ENCODE results near the gene ADGRB3. TPM values are rescaled to one million over a fixed set of nuclear protein-coding genes. Genes with fewer than 3 reads are reported as not detected.

ADGRB3 gene
- total RNA-seq, 1 donor from 2014 or later = 2.7 TPM

GRCh38 chr6:69069881-69070280, 434.8 kb downstream of the ADGRB3 start:
- intact Hi-C loops (cut with DNase I) = no loop called here
- DNase-seq (ENCODE audit: extremely low spot score in 2 of 2) = no peak
- no peak overlapping the region for H3K27ac ChIP-seq
- H3K36me3 ChIP-seq = no peaks in the 10 kb centered on the region
- no peak overlapping the region for H3K4me3 ChIP-seq
- H3K27me3 ChIP-seq = no peaks in the 10 kb centered on the region
- no peaks in the 10 kb centered on the region for H3K4me1 ChIP-seq
- no peaks in the 10 kb centered on the region for H3K9me3 ChIP-seq
- TF ChIP-seq CTCF (IDR thresholded peaks at IDR 0.05) = no peak
- no peak for TF ChIP-seq POLR2AphosphoS5 (IDR thresholded peaks at IDR 0.05; ENCODE audit: insufficient read depth in 1 of 2, low read depth in 1 of 2)
- TF ChIP-seq POLR2A (IDR thresholded peaks at IDR 0.05) = no peak

- Histone ChIP-seq H3K9me3 (no peaks in the 10 kb centered on the region), H3K4me3 (no peak overlapping the region), H3K27me3 (no peaks in the 10 kb centered on the region), H3K4me1 (no peaks in the 10 kb centered on the region), H3K36me3 (no peaks in the 10 kb centered on the region), H3K27ac (no peak overlapping the region)
- intact Hi-C loops (cut with DNase I) = no loop called here
- TF ChIP-seq POLR2A (IDR thresholded peaks at IDR 0.05) = no peak
- no peak for TF ChIP-seq CTCF (IDR thresholded peaks at IDR 0.05)
- no peak for TF ChIP-seq POLR2AphosphoS5 (IDR thresholded peaks at IDR 0.05; ENCODE audit: insufficient read depth in 1 of 2, low read depth in 1 of 2)
- no peak for DNase-seq (ENCODE audit: extremely low spot score in 2 of 2)
These were observed 437.7 kb downstream of the ADGRB3 start for GRCh38 chr6:69072796-69073195.

- Histone ChIP-seq H3K27me3 (no peaks in the 10 kb centered on the region), H3K9me3 (no peaks in the 10 kb centered on the region), H3K4me3 (no peak overlapping the region), H3K36me3 (no peaks in the 10 kb centered on the region), H3K4me1 (no peaks in the 10 kb centered on the region), H3K27ac (no peak overlapping the region)
- DNase-seq (ENCODE audit: extremely low spot score in 2 of 2) = no peak
- no peak for TF ChIP-seq CTCF (IDR thresholded peaks at IDR 0.05)
- no peak for TF ChIP-seq POLR2AphosphoS5 (IDR thresholded peaks at IDR 0.05; ENCODE audit: insufficient read depth in 1 of 2, low read depth in 1 of 2)
- TF ChIP-seq POLR2A (IDR thresholded peaks at IDR 0.05) = no peak
- intact Hi-C loops (cut with DNase I) = no loop called here
These were observed 449.8 kb downstream of the ADGRB3 start for GRCh38 chr6:69084746-69085335.

- Histone ChIP-seq H3K9me3 (no peaks in the 10 kb centered on the region), H3K27me3 (no peaks in the 10 kb centered on the region), H3K36me3 (no peaks in the 10 kb centered on the region), H3K4me3 (no peak overlapping the region), H3K27ac (no peak overlapping the region), H3K4me1 (no peaks in the 10 kb centered on the region)
- intact Hi-C loops (cut with DNase I) = no loop called here
- TF ChIP-seq POLR2A (IDR thresholded peaks at IDR 0.05) = no peak
- no peak for DNase-seq (ENCODE audit: extremely low spot score in 2 of 2)
These were observed 451.6 kb downstream of the ADGRB3 start for GRCh38 chr6:69086689-69087088.

- Histone ChIP-seq H3K4me3 (no peak overlapping the region), H3K9me3 (no peaks in the 10 kb centered on the region), H3K27me3 (no peaks in the 10 kb centered on the region), H3K36me3 (no peaks in the 10 kb centered on the region), H3K27ac (no peak overlapping the region), H3K4me1 (no peaks in the 10 kb centered on the region)
- TF ChIP-seq POLR2A (IDR thresholded peaks at IDR 0.05) = no peak
- TF ChIP-seq POLR2AphosphoS5 (IDR thresholded peaks at IDR 0.05; ENCODE audit: insufficient read depth in 1 of 2, low read depth in 1 of 2) = no peak
- TF ChIP-seq CTCF (IDR thresholded peaks at IDR 0.05) = no peak
- intact Hi-C loops (cut with DNase I) = no loop called here
- DNase-seq (ENCODE audit: extremely low spot score in 2 of 2) = no peak
These were observed 454.5 kb downstream of the ADGRB3 start for GRCh38 chr6:69089539-69089938.
